ENCODE data around the gene POLD2. TPM values are rescaled to one million over a fixed set of nuclear protein-coding genes. Genes with fewer than 3 reads are reported as not detected.

POLD2 gene
- total RNA-seq, 1 experiment from 2014 or later, result 131 TPM

GRCh38 chr7:44148166-44148565 lies 24.8 kb upstream of the POLD2 start:
- Mint-ChIP-seq H3K4me1 (peaks cover 14 to 27% of the 10 kb centered on the region in 2 experiments), H3K27ac (no peak overlapping the region), H3K9me3 (no peaks in the 10 kb centered on the region), H3K4me3 (no peak overlapping the region), H3K27me3 (ENCODE audit: low read depth) (peaks cover 52% of the 10 kb centered on the region), H3K36me3 (ENCODE audit: insufficient read depth in 1 of 3, low read depth in 3 of 3) (no peaks in the 10 kb centered on the region)
- no peak overlapping the region for H3K4me2 ChIP-seq (ENCODE audit: insufficient read depth, insufficient read length, low read length)
- no peak overlapping the region for H4K5ac ChIP-seq (ENCODE audit: insufficient read length, low read depth, low read length)
- H3K18ac ChIP-seq (ENCODE audit: insufficient read length, low read depth, low read length), result no peak overlapping the region
- H2BK12ac ChIP-seq (ENCODE audit: insufficient read length, low read depth, low read length), result no peak overlapping the region
- peaks cover 8% of the 10 kb centered on the region; the same call in 1 of the 2 replicates for H3K27me3 ChIP-seq (ENCODE audit: insufficient read depth, low read length)
- no peak overlapping the region for H3K23ac ChIP-seq (ENCODE audit: insufficient read length, low read depth, low read length)
- no peak for DNase-seq
- no peak overlapping the region for H3K4ac ChIP-seq (ENCODE audit: low read depth, low read length)
- no peak overlapping the region for H2BK15ac ChIP-seq (ENCODE audit: low read depth, low read length)
- no peak overlapping the region for H3K56ac ChIP-seq (ENCODE audit: insufficient read length, low read depth, low read length)
- H3K79me2 ChIP-seq (ENCODE audit: insufficient read depth, low read length), result no peaks in the 10 kb centered on the region
- peaks cover 9% of the 10 kb centered on the region for H3K23me2 ChIP-seq (ENCODE audit: insufficient read length, low read depth, low read length, poor library complexity, severe bottlenecking)
- no peak overlapping the region for H2AFZ ChIP-seq (ENCODE audit: low read length)
- no peak overlapping the region for H4K8ac ChIP-seq (replicated peaks; ENCODE audit: insufficient read length, low read depth, low read length)
- H4K91ac ChIP-seq (ENCODE audit: insufficient read length, low read depth, low read length), result no peak overlapping the region
- TF ChIP-seq CTCF (conservative IDR thresholded peaks at IDR 0.05), result no peak
- H3T11ph ChIP-seq (ENCODE audit: low read length), result no peak overlapping the region
- no peaks in the 10 kb centered on the region for H3K4me1 ChIP-seq (ENCODE audit: insufficient read depth, low read length)
- H2BK5ac ChIP-seq (ENCODE audit: insufficient read length, low read length), result no peak overlapping the region
- no peak overlapping the region for H2BK120ac ChIP-seq (ENCODE audit: low read depth, low read length, poor library complexity, severe bottlenecking)
- no peak overlapping the region for H2AK5ac ChIP-seq (ENCODE audit: insufficient read length, low read length)
- H3K9me3 ChIP-seq (ENCODE audit: control insufficient read depth, low read depth, low read length), result no peaks in the 10 kb centered on the region
- no peak overlapping the region for H3K14ac ChIP-seq (ENCODE audit: insufficient read depth, low read length)
- no peaks in the 10 kb centered on the region for H3K79me1 ChIP-seq (ENCODE audit: insufficient read depth, low read depth, low read length, poor library complexity, severe bottlenecking)
- no peak overlapping the region for H3K9ac ChIP-seq (ENCODE audit: extremely low read depth, insufficient read length, low read length)
- no CpG with 5 or more reads among the region's 2 CpGs for WGBS (ENCODE audit: extremely low coverage, insufficient read length, low lambda C conversion rate)
- no peaks in the 10 kb centered on the region for H4K20me1 ChIP-seq (ENCODE audit: control insufficient read depth, insufficient read depth, insufficient read length)
- H3K27ac ChIP-seq (ENCODE audit: insufficient read length, low read depth, low read length), result no peak overlapping the region
- H2BK20ac ChIP-seq (ENCODE audit: low read depth, low read length, poor library complexity, severe bottlenecking), result no peak overlapping the region
